Osteoblast (primary cell): ENCODE data around the gene PROX2. TPM values are rescaled to one million over a fixed set of nuclear protein-coding genes. Genes with fewer than 3 reads are reported as not detected.
A peak's percentile ranks its signal among the peaks of the same experiment; 100 is the strongest.

Experiments
- DNase-seq: peaks from one replicate; pipeline ENCODE4 v3.0.0; 2011; ENCODE audit warnings: low spot score, mixed read lengths; ENCODE audit not compliant: insufficient read length; ENCODE audit errors: missing footprints
- H2AFZ ChIP-seq: 2 replicates; pipeline ENCODE4 v1.6.0; 2011; ENCODE audit warnings: mild to moderate bottlenecking, low read length
- H3K27ac ChIP-seq: 2 replicates; pipeline ENCODE4 v1.5.1; 2011; ENCODE audit warnings: mild to moderate bottlenecking, low read depth, low read length, moderate library complexity
- H3K27me3 ChIP-seq: 2 replicates; pipeline ENCODE4 v1.6.0; 2012; ENCODE audit warnings: mild to moderate bottlenecking, control low read depth, inconsistent platforms, low read length, moderate library complexity; ENCODE audit not compliant: insufficient read depth
- H3K36me3 ChIP-seq: 2 replicates; pipeline ENCODE4 v1.5.1; 2011; ENCODE audit warnings: mild to moderate bottlenecking, low read length, control low read depth, moderate library complexity; ENCODE audit not compliant: insufficient read depth
- H3K4me1 ChIP-seq: 2 replicates; pipeline ENCODE4 v1.5.1; 2011; ENCODE audit warnings: mild to moderate bottlenecking, low read length, control low read depth, moderate library complexity; ENCODE audit not compliant: insufficient read depth
- H3K4me2 ChIP-seq: 2 replicates; pipeline ENCODE4 v1.6.0; 2011; ENCODE audit warnings: mild to moderate bottlenecking, low read length; ENCODE audit not compliant: insufficient read depth
- H3K4me3 ChIP-seq: fragments of 200-600 bp; sonication (generic); 3 replicates; pipeline ENCODE4 v1.5.1; 2012; ENCODE audit warnings: mild to moderate bottlenecking, low read length, inconsistent platforms; ENCODE audit not compliant: insufficient read depth
- H3K79me2 ChIP-seq: 2 replicates; pipeline ENCODE4 v1.6.0; 2012; ENCODE audit warnings: mild to moderate bottlenecking, low read length, control low read depth, inconsistent platforms; ENCODE audit not compliant: insufficient read depth
- H3K9me3 ChIP-seq: 2 replicates; pipeline ENCODE4 v1.5.1; 2011; ENCODE audit warnings: low read depth, low read length, control low read depth
- H4K20me1 ChIP-seq: 2 replicates; pipeline ENCODE4 v1.6.0; 2012; ENCODE audit warnings: mild to moderate bottlenecking, low read length, control low read depth; ENCODE audit not compliant: insufficient read depth
- total RNA-seq: library from RNA; depleted of rRNA; stranded (reverse); fragments of >200 nt; gene quantifications from 2 replicates; pipeline ENCODE4 v1.2.3, GENCODE V29; 2012
- TF ChIP-seq, protein P1 (sequence below): IDR thresholded peaks from 2 replicates; pipeline ENCODE4 v1.5.1; 2011; ENCODE audit warnings: mild to moderate bottlenecking, low read depth, low read length, moderate library complexity; ENCODE audit errors: extremely low read depth

PROX2 gene
- total RNA-seq, 1 donor, result not detected

DNA sequence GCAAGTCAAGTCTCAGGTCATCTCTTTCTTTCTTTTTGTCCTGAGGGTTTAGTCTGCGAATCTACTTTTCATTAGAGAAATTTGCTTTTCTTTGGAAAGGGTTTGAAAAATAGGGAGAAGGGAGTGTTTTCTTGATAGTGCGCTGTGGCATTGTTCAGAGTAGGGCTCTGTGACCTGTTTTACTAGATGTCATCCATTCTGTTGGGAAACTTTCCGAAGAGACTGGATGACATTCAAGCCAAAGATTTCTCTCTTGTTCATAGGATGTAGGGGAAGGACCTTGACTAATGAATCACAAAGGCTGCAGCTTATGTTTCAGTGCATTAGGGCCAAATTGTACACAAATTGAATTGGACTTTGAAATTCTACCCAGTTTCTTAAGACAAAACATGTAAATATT lies 20.5 kb upstream of the PROX2 start:
- peaks cover 88% of the 10 kb centered on the region for H3K36me3 ChIP-seq
- DNase-seq, result no peak
- no peaks in the 10 kb centered on the region for H3K9me3 ChIP-seq
- H4K20me1 ChIP-seq, result peaks cover 8% of the 10 kb centered on the region
- H2AFZ ChIP-seq, result no peak overlapping the region
- H3K4me3 ChIP-seq, result no peak overlapping the region
- H3K4me1 ChIP-seq, result peaks cover 10% of the 10 kb centered on the region
- no peaks in the 10 kb centered on the region for H3K27me3 ChIP-seq
- no peak overlapping the region for H3K4me2 ChIP-seq
- peaks cover 27% of the 10 kb centered on the region for H3K79me2 ChIP-seq
- H3K27ac ChIP-seq, result no peak overlapping the region
- TF ChIP-seq, protein P1, sequence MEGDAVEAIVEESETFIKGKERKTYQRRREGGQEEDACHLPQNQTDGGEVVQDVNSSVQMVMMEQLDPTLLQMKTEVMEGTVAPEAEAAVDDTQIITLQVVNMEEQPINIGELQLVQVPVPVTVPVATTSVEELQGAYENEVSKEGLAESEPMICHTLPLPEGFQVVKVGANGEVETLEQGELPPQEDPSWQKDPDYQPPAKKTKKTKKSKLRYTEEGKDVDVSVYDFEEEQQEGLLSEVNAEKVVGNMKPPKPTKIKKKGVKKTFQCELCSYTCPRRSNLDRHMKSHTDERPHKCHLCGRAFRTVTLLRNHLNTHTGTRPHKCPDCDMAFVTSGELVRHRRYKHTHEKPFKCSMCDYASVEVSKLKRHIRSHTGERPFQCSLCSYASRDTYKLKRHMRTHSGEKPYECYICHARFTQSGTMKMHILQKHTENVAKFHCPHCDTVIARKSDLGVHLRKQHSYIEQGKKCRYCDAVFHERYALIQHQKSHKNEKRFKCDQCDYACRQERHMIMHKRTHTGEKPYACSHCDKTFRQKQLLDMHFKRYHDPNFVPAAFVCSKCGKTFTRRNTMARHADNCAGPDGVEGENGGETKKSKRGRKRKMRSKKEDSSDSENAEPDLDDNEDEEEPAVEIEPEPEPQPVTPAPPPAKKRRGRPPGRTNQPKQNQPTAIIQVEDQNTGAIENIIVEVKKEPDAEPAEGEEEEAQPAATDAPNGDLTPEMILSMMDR, result no peak

DNA sequence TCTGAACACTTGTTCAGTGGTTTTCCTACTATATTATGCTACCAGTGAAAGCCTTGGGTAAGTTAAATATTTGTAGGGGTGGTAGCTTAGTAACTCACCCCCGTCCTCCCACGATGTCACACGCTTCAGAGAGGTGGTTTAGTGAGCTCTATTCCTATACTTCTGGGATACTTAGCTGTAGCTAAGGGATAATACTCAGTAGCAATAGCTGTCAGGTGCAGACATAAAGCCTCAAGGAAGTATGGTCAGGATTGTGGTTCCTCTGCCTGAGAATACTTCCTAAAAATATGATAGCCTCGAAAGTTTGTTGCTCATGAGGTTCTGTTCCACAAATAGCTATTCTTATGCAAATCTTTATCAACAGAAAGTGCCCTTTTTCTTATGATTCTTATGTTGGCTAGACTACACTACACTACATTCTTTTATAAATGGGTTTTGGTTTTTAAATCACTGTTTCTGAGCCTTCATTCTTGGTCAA lies 17.7 kb upstream of the PROX2 start:
- H3K4me3 ChIP-seq, result no peak overlapping the region
- H3K79me2 ChIP-seq, result peaks cover 44% of the 10 kb centered on the region
- H2AFZ ChIP-seq, result no peak overlapping the region
- H3K4me1 ChIP-seq, result peaks cover 17% of the 10 kb centered on the region
- H3K9me3 ChIP-seq, result no peaks in the 10 kb centered on the region
- H3K27ac ChIP-seq, result no peak overlapping the region
- H3K4me2 ChIP-seq, result no peak overlapping the region
- H3K27me3 ChIP-seq, result no peaks in the 10 kb centered on the region
- H3K36me3 ChIP-seq, result peaks cover 78% of the 10 kb centered on the region
- no peak for DNase-seq
- H4K20me1 ChIP-seq, result peaks cover 10% of the 10 kb centered on the region
- TF ChIP-seq, protein P1, result no peak

DNA sequence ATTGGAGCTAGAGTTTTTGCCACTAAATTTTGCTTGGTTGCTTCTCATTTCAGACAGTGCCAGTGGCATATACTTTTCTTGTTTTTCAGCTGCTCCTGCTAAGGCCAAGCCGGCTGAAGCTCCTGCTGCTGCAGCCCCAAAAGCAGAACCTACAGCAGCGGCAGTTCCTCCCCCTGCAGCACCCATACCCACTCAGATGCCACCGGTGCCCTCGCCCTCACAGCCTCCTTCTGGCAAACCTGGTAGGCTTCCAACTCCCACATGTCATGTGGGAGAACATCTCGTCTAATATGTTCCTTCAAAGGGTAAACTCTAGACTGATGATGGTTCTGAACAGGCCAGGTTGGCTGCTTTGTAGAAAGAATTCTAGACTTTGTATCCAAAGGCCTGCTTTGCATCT lies 16.8 kb upstream of the PROX2 start:
- Histone ChIP-seq H3K4me1 (peaks cover 26% of the 10 kb centered on the region), H3K36me3 (peaks cover 69% of the 10 kb centered on the region), H3K4me2 (no peak overlapping the region), H3K27me3 (no peaks in the 10 kb centered on the region), H3K79me2 (peaks cover 53% of the 10 kb centered on the region), H3K4me3 (no peak overlapping the region), H3K9me3 (no peaks in the 10 kb centered on the region), H3K27ac (no peak overlapping the region), H4K20me1 (peaks cover 19% of the 10 kb centered on the region), H2AFZ (no peak overlapping the region)
- TF ChIP-seq, protein P1, result no peak
- no peak for DNase-seq

DNA sequence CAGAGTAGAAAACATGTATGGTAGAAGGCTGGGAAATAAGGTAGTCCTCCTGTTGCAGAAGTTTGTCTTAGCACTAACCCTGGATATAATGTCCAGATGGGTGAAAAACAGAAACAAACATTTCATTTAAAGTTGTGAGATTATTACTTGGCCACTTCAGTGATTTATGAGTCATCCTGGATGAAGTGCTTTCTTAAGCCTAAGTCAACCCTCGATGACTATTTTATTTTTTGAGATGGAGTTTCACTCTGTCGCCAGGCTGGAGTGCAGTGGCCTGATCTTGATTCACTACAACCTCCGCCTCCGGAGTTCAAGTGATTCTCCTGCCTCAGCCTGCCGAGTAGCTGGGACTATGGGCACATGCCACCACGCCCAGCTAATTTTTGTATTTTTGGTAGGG lies 15.9 kb upstream of the PROX2 start:
- H3K27ac ChIP-seq, result peak overlapping the region; percentile 55
- no peaks in the 10 kb centered on the region for H3K27me3 ChIP-seq
- peak; percentile 35 for DNase-seq
- H3K4me2 ChIP-seq, result peak overlapping the region; percentile 29
- H3K4me3 ChIP-seq, result no peak overlapping the region
- no peak overlapping the region for H2AFZ ChIP-seq
- TF ChIP-seq, protein P1, result no peak
- H4K20me1 ChIP-seq, result peaks cover 24% of the 10 kb centered on the region
- H3K79me2 ChIP-seq, result peaks cover 58% of the 10 kb centered on the region
- peaks cover 29% of the 10 kb centered on the region for H3K4me1 ChIP-seq
- no peaks in the 10 kb centered on the region for H3K9me3 ChIP-seq
- H3K36me3 ChIP-seq, result peaks cover 67% of the 10 kb centered on the region
